IPS-11a (cell line): ENCODE data around the gene ADGRL1.

ENCODE experiments used
- H3K4me3 ChIP-seq: one replicate; pipeline ENCODE4 v1.5.1; 2013; ENCODE audit warnings: low read depth, low read length, control low read depth

ADGRL1 gene

GRCh38 chr19:14142262-14143190 is 63.4 kb downstream of the ADGRL1 start:
- H3K4me3 ChIP-seq, result no peak overlapping the region

- no peak overlapping the region for H3K4me3 ChIP-seq
These were observed 64.9 kb downstream of the ADGRL1 start for GRCh38 chr19:14141041-14141440.

GRCh38 chr19:14139944-14140343 is 66.0 kb downstream of the ADGRL1 start:
- no peak overlapping the region for H3K4me3 ChIP-seq

- H3K4me3 ChIP-seq, result no peak overlapping the region
These were observed 67.2 kb downstream of the ADGRL1 start for GRCh38 chr19:14138576-14139265.

- H3K4me3 ChIP-seq, result peak within 1 kb of the TSS; percentile 53
These were observed 69.3 kb downstream of the ADGRL1 start, which contains the start of gene ASF1B for GRCh38 chr19:14136509-14137281. ASF1B (minus strand) TSS chr19:14136589; CDS start chr19:14136456, 133 bp downstream.

- H3K4me3 ChIP-seq, result peak overlapping the region; percentile 53
These were observed 69.9 kb downstream of the ADGRL1 start for GRCh38 chr19:14135985-14136508.

GRCh38 chr19:14135355-14135754 is 70.6 kb downstream of the ADGRL1 start:
- peak overlapping the region; percentile 53 for H3K4me3 ChIP-seq

GRCh38 chr19:14127929-14128509 is 78.0 kb downstream of the ADGRL1 start:
- H3K4me3 ChIP-seq, result no peak overlapping the region

GRCh38 chr19:14127176-14127575 is 78.8 kb downstream of the ADGRL1 start:
- no peak overlapping the region for H3K4me3 ChIP-seq

- no peak overlapping the region for H3K4me3 ChIP-seq
These were observed 83.0 kb downstream of the ADGRL1 start for GRCh38 chr19:14122924-14123323.

- H3K4me3 ChIP-seq, result no peak overlapping the region
These were observed 85.5 kb downstream of the ADGRL1 start for GRCh38 chr19:14120497-14120780.

- H3K4me3 ChIP-seq, result no peak overlapping the region
These were observed 86.1 kb downstream of the ADGRL1 start for GRCh38 chr19:14119644-14120496.

GRCh38 chr19:14119146-14119545 is 86.8 kb downstream of the ADGRL1 start:
- H3K4me3 ChIP-seq, result no peak overlapping the region

- peak overlapping the region; percentile 56 for H3K4me3 ChIP-seq
These were observed 87.6 kb downstream of the ADGRL1 start for GRCh38 chr19:14118165-14119051.

- H3K4me3 ChIP-seq, result peak within 1 kb of the TSS; percentile 56
These were observed 88.3 kb downstream of the ADGRL1 start, which contains the start of gene PRKACA for GRCh38 chr19:14117668-14118164. PRKACA (minus strand) TSS chr19:14117762; CDS start chr19:14117547, 215 bp downstream.

GRCh38 chr19:14116918-14117578 is 88.9 kb downstream of the ADGRL1 start:
- H3K4me3 ChIP-seq, result peak overlapping the region; percentile 46

GRCh38 chr19:14116525-14116917 is 89.4 kb downstream of the ADGRL1 start:
- no peak overlapping the region for H3K4me3 ChIP-seq

- no peak overlapping the region for H3K4me3 ChIP-seq
These were observed 90.2 kb downstream of the ADGRL1 start for GRCh38 chr19:14115756-14116155.
